GM12878 (cell line): Measurements from ENCODE around the gene UGT1A8.

Experiments
- LARP7 ChIP-seq: fragments of 450-650 bp; IDR thresholded peaks from 2 replicates; pipeline ENCODE4 v1.6.1; 2017; ENCODE audit warnings: mild to moderate bottlenecking
- POLR2AphosphoS5 ChIP-seq: IDR thresholded peaks from 2 replicates; pipeline ENCODE4 v1.6.1; 2011; ENCODE audit warnings: mild to moderate bottlenecking, low read length, inconsistent platforms
- RFX5 ChIP-seq: IDR thresholded peaks from 2 replicates; pipeline ENCODE4 v1.6.1; 2011; ENCODE audit warnings: low read depth, low read length, improper control_type of control experiment
- YBX1 ChIP-seq: fragments of 450-650 bp; IDR thresholded peaks from 2 replicates; pipeline ENCODE4 v1.6.1; 2016; ENCODE audit warnings: antibody characterized with exemption
- ZNF274 ChIP-seq: IDR thresholded peaks from one replicate; pipeline ENCODE4 v1.8.0; 2011; ENCODE audit not compliant: insufficient read length, insufficient read depth
- TF ChIP-seq, protein P1 (sequence below), 3 experiments: IDR thresholded peaks in 2 of 3; conservative IDR thresholded peaks in 1 of 3; 2 replicates each; pipeline ENCODE4 v1.5.1; 2011; ENCODE audit warnings: low read depth in 3 of 3, low read length in 3 of 3, mild to moderate bottlenecking in 3 of 3, control low read depth in 2 of 3, moderate library complexity in 2 of 3, inconsistent platforms in 1 of 3, mixed read lengths in 1 of 3; ENCODE audit not compliant: control insufficient read depth in 2 of 3, insufficient read depth in 1 of 3; ENCODE audit errors: extremely low read depth in 1 of 3

DNA sequence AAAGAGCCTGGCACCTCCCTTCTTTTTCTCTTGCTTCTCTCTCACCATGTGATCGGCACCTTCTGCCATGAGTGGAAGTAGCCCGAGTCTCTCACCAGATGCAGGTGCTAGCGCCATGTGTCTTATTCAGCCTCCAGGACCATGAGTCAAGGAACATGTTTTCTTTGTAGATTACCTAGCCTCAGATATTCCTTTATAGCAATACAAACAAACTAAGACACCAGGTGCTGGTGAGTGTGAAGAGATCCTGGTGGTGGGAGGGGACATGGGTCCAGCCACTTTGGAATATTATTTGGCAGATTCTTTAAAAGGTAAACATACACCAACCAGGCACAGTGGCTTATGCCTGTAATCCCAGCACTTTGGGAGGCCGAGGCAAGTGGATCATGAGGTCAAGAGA, 45.0 kb upstream of the UGT1A8 start:
- TF ChIP-seq POLR2AphosphoS5 (no peak), RFX5 (no peak), YBX1 (no peak), LARP7 (no peak), ZNF274 (no peak)
- TF ChIP-seq, protein P1, sequence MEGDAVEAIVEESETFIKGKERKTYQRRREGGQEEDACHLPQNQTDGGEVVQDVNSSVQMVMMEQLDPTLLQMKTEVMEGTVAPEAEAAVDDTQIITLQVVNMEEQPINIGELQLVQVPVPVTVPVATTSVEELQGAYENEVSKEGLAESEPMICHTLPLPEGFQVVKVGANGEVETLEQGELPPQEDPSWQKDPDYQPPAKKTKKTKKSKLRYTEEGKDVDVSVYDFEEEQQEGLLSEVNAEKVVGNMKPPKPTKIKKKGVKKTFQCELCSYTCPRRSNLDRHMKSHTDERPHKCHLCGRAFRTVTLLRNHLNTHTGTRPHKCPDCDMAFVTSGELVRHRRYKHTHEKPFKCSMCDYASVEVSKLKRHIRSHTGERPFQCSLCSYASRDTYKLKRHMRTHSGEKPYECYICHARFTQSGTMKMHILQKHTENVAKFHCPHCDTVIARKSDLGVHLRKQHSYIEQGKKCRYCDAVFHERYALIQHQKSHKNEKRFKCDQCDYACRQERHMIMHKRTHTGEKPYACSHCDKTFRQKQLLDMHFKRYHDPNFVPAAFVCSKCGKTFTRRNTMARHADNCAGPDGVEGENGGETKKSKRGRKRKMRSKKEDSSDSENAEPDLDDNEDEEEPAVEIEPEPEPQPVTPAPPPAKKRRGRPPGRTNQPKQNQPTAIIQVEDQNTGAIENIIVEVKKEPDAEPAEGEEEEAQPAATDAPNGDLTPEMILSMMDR (IDR thresholded peaks at IDR 0.05 in 2 of 3, conservative IDR thresholded peaks at IDR 0.05 in 1 of 3; ENCODE audit: control insufficient read depth in 2 of 3, extremely low read depth in 1 of 3, insufficient read depth in 1 of 3, low read depth in 3 of 3, low read length in 3 of 3): no peak
